Iris pigment epithelial cell (primary cell): ENCODE data around the gene ATF1.
"Not testable (repeated sequence)": the region's sequence is repeated elsewhere in the genome, so short reads cannot be mapped to it uniquely, and the experiment has no call there.

Source experiments
- DNase-seq: peaks from one replicate; pipeline ENCODE4 v3.0.0-alpha.2; 2011; ENCODE audit warnings: low read depth

Gene ATF1

DNA sequence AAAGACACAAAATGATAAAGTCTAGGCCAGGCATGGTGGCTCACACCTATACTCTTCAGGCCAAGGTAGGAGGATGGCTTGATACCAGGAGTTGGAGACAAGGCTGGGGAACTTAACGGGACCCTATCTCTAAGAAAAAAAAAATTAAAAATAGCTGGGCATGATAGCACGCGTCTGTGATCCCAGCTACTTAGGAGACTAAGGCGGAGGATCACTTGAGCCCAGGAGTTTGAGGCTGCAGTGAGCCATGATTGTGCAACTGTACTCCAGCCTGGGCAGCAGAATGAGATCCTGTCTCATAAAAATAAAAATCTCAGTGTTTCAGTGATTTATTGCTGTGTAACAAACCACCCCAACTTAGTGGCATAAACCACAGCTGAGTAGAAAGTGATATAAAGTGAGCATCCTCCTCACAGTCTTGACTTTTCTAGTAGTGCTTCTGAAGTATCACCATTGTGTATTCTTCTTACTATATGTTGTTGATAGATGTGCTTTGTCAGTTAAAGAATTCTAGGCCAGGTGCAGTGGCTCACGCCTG lies 10.6 kb upstream of the ATF1 start:
- no peak for DNase-seq

DNA sequence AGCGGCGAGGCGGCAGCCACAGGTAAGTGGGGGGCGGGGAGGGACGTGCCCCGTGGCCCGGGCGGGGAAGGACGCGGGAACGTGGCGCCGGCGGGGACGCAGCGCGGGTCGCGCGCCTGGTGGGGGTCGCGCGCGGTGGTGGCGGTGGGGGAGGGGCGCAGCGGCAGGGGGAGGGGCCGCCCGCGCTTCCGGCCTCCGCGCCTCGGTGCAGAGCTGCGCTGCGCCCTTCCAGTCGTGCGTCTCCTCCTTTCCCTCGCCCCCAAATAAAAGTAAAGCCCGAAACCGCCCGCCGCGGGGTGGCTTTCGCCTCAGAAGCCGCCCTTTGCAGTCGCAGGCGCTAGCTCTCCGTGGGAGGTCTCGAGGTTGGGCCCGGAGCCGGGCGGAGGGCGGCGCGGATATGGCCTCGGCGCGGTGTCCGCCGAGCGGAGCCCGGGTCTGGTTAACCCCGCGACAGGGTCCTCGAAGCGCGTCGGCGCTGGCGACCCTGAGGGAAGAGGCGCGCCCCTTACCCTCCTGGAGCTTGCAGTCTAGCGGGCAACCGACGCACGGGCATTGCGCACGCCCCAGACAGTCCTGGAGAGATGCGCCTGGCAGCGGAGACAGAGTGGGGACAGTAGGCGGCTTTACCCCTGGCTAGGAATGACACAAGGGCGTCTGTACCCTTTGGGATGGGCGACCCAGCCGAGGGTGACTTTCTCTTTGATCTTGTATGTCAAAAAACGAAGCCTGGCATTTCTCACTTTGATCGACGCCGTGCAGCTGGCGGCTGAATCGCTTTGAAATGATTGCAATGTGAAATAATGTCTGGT lies 589 bp downstream of the ATF1 start:
- peak; percentile 71 for DNase-seq

DNA sequence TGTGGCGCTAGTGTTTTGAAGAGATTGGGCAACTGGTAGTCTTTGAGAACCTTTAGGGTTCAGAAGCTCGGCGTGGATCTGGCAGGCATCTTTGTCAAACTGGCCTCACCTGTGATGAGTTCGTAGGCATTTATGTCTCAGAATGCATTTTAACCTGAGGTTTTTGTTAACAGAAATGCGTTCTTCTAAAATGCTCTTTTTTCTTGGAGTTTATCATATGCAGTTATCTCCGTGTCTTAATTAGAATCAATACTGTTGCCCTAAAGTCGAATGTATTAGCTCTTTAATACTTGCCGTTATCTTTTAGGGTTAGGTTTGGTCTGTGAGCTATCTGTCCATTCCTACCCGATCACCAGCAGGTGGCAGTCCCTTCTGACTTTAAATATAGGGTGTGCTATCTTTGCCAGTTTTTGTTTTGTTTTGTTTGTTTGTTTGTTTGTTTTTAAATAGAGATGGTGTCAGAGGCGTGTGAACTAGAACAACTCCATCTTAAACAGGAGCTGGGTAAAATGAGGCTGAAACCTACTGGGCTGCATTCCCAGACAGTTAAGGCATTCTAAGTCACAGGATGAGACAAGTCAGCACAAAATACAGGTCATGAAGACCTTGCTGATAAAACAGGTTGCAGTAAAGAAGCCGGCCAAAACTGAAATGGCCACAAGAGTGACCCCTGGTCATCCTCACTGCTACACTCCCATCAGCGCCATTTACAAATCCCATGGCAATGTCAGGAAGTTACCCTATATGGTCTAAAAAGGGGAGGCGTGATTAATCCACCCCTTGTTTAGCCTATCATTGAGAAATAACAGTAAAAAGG lies 1.4 kb downstream of the ATF1 start:
- peak; percentile 54 for DNase-seq

DNA sequence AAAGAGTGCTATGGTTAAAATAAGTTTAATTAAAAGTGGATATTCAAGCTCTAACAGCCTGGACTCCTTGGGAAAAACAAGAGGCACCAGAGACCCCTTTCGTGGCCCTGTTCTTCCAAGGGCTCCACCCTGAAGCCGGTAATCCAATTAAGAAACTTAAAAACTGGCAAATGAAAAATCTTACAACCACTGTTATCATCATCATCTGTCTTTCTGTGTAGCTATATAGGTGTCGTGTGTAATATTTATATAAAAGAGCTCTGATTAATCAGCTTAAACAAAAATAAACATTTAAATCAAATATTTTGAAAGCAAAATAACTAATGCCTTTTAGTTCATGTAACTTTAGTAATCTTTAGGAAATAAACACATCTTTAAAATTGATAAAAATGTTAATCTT lies 4.5 kb downstream of the ATF1 start:
- no peak for DNase-seq

DNA sequence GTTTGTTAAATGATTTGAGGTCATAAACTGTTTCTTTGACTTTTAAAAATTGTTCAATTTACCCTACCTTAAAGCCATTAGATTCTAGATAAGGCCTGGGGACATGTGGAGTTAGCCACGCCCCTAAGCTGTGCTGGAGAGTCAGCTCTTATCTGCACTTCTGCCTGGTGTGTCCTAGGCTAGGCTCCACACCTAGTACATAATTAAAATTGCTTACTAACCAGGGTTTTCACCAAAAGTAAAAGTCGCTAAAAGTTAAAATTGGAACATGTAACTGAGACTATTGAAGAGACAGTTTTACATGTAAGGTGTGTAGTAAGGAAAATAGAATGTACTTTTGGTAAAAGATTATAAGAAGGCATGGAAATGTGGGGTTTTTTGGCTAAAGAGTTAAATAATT lies 4.9 kb downstream of the ATF1 start:
- DNase-seq = not testable (repeated sequence)

DNA sequence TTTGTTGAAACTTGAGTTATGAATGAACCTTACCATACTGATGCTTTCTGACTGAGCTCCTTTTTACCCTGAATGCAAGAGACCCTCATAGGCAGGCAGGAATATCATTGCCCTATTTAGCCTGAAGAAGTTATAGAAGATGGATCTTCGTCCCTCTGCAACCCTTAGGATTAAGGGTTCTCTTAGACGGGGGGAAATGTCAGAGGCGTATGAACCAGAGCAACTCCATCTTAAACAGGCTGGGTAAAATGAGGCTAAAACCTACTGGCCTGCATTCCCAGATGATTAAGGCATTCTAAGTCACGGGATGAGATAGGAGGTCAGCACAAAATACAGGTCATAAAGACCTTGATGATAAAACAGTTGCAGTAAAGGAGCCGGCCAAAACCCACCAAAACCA lies 7.5 kb downstream of the ATF1 start:
- DNase-seq = no peak

DNA sequence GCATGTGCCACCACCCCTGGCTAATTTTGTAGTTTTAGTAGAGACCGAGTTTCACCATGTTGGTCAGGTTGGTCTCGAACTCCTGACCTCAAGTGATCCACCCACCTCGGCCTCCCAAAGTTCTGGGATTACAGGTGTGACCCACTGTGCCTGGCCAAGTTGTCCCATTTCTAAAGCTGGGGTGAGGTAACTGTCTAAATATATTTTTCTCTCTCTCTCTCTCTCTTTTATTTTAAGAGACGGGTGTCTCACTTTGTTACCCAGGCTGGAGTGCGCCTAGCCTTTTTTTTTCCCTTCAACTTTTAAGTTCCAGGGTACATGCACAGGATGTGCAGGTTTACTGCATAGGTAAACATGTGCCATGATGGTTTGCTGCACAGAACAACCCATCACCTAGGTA lies 8.6 kb downstream of the ATF1 start:
- DNase-seq = no peak

DNA sequence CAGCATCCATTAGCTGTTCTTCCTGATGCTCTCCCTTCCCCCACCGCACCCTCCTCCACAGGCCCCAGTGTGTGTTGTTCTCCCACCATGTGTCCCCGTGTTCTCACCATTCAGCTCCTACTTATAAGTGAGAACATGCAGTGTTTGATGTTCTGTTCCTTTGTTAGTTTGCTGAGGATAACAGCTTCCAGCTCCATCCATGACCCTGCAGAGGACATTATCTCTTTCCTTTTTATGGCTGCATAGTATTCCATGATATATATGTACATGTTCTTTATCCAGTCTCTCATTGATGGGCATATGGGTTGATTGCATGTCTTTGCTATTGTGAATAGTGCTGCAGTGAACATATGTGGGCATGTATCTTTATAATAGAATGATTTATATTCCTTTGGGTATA lies 9.0 kb downstream of the ATF1 start:
- no peak for DNase-seq

DNA sequence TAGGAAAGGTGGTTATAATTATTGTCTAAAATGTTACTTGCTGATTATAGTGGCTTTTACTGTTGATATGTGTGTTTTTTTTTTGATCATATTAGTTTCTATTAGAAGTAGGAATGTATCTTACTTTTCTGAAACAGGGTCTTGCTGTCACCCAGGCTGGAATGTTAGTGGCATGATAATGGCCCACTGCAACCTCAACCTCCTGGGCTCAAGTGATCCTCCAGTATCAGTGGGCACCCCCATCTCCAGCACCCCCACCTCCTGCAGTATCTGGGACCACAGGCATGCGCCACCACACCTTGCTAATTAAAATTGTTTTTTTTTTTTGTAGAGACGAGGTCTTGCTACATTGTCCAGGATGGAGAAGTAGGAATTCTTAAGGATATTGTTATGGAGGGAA lies 11.3 kb downstream of the ATF1 start:
- no peak for DNase-seq

DNA sequence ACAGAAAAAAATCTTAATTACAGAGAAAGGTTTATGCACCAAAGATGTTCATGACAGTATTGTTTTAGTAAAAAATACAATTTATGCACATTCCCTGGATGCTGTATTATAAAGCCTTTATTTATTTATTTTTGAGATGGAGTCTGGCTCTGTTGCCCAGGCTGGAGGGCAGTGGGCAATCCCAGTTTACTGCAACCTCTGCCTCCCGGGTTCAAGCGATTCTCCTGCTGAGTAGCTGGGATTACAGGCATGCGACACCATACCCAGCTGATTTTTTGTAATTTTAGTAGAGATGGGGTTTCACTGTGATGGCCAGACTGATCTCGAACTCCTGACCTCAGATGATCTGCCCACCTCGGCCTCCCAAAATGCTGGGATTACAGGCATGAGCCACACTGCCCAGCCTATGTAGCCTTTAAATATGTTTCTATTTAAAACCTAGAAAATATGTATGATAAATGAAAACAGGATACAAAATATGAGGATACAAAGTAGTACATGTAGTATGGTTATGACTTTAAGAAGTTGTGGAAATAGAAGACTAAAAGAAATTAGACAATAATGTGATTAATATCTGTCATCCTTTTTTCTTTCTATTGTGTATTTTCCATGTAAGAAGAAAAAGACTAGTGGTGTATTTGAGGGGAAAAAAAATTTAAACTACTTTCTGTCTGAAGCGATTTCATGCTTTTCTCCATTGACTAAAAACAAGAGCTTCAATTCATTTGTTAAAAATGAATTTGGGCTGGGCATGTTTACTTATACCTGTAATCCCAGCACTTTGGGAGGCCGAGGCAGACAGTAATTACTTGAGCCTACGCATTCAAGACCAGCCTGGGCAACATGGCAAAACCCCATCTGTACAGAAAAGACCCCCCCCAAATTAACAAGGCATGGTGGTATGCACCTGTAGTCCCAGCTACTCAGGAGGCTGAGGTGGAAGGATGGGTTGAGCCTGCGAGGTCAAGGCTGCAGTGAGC lies 13.1 kb downstream of the ATF1 start:
- DNase-seq = no peak

DNA sequence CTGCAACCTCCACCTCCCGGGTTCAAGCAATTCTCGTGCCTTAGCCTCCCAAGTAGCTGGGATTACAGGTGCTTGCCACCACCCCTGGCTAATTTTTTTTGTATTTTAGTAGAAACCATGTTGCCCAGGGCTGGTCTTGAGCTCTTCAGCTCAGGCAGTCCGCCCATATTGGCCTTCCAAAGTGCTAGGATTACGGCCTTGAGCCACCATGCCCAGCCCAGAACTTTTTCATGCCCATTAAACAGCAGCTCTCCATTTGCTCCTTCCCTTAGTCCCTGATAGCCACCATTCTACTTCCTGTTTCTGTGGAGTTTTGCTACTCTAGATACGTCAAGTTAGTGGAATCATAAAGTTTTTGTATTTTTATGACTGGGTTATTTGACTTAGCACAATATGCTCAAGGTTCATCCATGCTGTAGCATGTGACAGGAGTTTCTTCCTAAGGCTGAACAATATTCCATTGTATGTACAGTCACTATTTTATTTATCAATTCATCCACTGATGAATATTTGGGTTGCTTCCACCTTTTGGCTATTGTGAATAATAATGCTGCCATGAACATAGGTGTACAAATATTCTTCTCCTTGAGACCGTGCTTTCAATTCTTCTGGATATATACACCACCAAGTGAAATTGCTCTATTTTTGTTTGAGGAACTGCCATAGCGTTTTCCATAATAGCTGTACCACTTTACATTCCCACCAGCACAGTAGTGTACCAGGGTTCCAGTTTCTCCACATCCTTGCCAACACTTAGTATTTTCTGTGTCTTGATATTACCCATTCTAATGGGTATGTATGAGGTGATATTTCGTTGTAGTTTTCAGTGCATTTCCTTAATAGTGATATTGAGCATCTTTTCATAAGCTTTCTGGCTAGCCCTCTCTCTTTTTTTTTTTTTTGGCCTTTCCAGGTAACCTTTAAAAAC lies 15.0 kb downstream of the ATF1 start:
- DNase-seq = no peak

DNA sequence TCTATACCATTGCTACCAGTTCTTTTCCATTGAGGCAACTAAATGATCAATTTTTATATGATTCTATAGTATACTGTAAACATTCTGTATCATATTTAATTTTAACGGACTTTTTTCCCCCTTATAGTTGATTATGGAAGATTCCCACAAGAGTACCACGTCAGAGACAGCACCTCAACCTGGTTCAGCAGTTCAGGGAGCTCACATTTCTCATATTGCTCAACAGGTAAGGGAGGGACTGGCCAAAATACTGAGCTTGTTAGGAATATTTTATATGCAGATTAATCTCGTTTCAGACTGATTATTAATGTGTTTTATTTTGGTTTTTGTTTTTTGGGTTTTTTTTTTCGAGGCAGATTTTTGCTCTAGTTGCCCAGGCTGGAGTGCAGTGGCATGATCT lies 16.1 kb downstream of the ATF1 start:
- DNase-seq = no peak

DNA sequence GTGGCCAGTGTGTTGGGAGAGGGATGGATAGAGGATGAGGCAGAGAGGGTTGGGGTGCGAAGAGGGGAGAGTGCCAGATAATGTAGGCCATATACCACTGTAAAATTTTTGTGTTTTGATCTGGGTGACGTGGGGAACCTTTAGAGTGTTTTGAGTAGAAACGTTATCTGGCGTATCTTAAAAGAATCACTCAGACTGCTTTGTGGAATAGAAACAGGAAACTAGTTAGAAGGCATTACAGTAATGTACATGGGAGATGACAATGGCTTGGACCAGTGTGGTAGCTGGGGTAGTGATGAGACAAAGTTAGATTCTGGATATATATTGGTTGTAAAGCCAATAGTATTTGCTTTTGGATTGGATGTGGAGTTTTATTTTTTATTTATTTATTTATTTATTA lies 20.6 kb downstream of the ATF1 start:
- DNase-seq = no peak

DNA sequence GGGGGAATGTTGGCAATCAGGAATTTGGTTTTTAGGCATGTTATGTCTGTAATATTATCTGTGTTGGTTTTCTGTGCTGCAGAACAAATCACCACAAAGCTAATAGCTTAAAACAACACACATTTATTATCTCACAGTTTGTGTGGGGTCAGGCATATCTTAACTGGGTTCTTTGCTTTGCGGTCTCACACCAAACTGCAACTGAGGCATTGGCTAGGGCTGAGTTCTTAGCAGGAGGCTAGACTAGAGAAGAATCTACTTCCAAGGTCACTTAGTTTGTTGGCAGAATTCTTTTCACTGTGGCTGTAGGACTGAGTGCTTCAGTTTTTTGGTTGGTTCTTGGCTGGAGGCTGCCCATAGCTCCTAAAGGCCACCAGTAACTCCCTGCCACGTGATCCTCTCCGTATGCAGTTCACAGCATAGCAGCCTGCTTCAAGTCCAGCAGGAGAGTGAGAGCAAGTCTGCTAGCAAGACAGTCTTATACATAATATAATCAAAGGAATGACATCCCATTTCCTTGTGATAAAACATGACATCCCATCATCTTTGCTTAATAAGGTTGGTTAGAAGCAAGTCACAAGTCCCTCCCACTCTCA lies 21.6 kb downstream of the ATF1 start:
- DNase-seq = peak; percentile 61

DNA sequence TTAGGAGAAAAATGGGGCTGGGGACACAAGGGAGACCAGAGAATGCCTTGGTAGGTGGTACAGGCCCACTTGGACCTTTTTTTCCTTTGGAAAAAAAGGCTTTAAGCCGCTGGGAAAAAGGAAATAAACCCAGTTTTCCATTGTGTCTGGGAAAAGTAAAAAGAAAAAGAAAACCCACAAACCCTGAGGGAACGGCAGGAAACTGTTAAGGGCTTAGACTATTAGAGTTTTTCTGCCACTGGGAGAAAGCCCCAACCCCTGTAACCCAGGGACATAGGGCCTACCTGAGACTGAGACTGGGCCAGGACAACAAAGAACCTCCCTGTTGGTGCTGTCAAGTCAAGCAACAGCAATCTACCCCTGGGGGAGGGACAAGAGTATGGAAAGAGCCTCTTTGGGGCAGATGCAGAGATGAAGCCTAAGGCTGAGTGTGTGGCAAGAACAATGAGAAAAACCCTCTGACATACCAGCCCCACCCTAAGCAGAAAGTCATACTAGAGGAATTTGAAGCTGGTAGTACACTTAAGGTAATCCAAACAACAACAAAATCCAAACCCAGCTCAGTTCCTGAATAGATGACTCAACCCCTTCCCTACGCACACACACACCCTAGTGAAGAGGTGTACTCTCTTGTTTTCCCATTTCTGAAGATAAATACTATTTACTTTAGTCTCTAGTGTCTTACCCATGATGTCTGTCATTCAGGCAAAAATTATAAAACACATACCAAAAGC lies 22.8 kb downstream of the ATF1 start:
- DNase-seq = peak; percentile 99

DNA sequence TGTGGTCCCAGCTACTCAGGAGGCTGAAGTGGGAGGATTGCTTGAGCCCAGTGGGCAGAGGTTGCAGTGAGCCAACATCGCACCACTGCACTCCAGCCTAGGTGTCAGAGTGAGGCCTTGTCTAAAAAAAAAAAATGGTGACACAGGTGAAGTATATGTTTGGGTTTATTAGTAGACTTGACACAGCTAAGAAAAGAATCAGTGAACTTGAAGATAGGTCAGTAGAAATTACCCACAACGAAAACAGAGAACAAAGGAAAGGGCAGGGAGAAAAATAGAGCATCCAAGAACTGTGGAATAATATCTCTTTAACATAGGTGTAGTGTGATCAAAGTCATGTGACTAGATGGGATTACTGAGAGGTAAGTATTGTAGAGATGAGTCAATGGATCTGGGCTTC lies 23.7 kb downstream of the ATF1 start:
- no peak for DNase-seq

DNA sequence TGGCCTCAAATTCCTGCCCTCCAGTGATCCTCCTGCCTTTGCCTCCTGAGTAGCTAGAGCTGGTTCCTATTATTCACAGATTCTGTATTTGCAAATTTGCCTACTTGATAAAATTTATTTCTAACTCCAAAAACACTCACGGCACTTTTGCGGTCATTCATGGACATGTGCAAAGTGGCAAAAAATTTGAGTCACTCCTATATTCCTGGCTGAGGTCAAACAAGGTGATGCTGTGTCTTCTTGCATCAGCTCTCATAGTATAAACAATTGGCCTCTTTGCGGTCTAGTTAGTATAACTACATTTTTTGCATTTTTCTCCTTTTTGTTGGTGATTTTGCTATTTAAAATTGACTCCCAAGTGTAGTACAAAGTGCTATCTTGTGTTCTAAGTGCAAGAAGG lies 24.7 kb downstream of the ATF1 start:
- peak; percentile 98 for DNase-seq

DNA sequence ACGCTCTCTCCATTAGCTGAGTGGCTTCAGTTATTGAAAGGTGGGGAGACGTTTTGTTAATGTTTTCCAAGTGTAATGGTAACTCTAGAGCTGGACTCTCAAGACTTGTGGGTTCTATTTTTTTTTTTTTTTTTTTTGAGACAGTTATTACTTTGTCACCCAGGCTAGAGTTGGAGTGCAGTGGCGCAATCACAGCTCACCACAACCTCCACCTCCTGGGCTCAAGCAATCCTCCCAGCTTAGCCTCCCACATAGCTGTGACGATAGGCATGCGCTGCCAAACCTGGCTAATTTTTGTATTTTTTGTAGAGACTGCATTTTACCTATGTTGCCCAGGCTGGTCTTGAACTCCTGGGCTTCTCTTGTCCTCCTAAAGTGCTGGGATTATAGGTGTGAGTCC lies 26.2 kb downstream of the ATF1 start:
- DNase-seq = peak; percentile 55

DNA sequence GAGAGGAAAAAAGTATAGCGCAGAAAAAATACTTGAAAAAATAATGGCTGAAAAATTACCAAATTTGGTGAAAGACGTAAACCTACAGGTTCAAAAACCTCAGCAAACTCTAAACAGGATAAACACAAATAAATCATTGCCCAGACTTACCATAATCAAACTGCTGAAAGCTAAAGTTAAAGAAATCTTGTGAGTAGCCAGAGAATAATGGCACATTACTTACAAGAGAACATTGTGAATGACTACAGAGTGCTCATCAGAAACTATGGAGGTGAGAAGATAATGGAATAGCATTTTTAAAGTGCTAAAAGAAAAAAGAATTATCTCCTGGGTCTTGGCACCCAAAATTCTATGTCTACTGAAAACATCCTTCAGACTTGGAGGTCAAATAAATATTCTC lies 36.0 kb downstream of the ATF1 start:
- DNase-seq = no peak
